ENCODE measurements around the gene FCHSD2. TPM values are rescaled to one million over a fixed set of nuclear protein-coding genes. Genes with fewer than 3 reads are reported as not detected.

The FCHSD2 gene
- total RNA-seq, 6 donors from 2014 or later, result 22.5 to 55.6 (median 42.7) TPM

DNA sequence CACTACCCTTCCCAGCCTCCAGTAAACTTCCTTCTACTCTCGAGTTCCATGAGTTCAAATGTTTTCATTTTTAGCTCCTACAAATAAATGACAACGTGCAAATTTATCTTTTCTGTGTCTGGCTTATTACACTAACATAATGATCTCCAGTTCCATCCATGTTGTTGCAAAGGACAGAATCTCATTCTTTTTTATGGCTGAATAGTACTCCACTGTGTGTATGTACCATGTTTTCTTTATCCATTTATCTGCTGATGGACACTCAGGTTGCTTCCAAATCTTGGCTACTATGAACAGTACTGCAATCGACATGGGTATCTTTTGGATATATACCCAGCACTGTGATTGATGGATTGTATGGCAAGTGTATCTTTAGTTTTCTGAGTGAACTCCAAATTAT lies 34.5 kb downstream of the FCHSD2 start:
- no peak overlapping the region for H3K27ac ChIP-seq
- no peaks in the 10 kb centered on the region for H3K27me3 ChIP-seq
- TF ChIP-seq, protein P1, sequence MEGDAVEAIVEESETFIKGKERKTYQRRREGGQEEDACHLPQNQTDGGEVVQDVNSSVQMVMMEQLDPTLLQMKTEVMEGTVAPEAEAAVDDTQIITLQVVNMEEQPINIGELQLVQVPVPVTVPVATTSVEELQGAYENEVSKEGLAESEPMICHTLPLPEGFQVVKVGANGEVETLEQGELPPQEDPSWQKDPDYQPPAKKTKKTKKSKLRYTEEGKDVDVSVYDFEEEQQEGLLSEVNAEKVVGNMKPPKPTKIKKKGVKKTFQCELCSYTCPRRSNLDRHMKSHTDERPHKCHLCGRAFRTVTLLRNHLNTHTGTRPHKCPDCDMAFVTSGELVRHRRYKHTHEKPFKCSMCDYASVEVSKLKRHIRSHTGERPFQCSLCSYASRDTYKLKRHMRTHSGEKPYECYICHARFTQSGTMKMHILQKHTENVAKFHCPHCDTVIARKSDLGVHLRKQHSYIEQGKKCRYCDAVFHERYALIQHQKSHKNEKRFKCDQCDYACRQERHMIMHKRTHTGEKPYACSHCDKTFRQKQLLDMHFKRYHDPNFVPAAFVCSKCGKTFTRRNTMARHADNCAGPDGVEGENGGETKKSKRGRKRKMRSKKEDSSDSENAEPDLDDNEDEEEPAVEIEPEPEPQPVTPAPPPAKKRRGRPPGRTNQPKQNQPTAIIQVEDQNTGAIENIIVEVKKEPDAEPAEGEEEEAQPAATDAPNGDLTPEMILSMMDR (IDR thresholded peaks at IDR 0.05), result no peak
- TF ChIP-seq EP300 (IDR thresholded peaks at IDR 0.05) (no peak), POLR2AphosphoS5 (IDR thresholded peaks at IDR 0.05) (no peak), POLR2A (IDR thresholded peaks at IDR 0.05) (no peak)
- no peaks in the 10 kb centered on the region for H3K9me3 ChIP-seq
- no peaks in the 10 kb centered on the region for H3K4me1 ChIP-seq
- H3K36me3 ChIP-seq, result no peaks in the 10 kb centered on the region
- WGBS, 2 donors, result 94 to 99% methylated on average over 3 of the region's 3 CpGs
- ATAC-seq (ENCODE audit: low FRiP score in 2 of 2), result no peak
- DNase-seq, result no peak
- no peak overlapping the region for H3K4me3 ChIP-seq

DNA sequence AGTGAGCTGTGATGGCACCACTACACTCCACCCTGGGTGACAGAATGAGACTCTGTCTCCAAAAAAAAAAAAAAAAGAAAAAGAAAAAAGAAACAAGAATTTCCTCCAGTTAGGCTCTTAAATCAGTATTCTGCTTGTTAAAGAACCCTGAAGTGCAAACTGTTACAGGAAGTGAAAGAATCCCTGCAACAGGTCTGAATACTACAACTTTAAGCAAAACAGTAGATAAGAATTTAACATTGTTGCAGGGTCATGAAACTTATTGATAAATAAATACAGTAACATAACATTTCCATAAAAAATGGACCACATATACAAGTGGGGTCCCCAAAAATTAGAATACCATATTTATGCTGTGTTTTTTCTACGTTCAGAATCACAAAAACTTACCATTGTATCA lies 35.8 kb downstream of the FCHSD2 start:
- H3K9me3 ChIP-seq, result no peaks in the 10 kb centered on the region
- 85 to 91% methylated on average over 1 of the region's 1 CpG for WGBS, 2 donors
- DNase-seq (no peak), ATAC-seq (ENCODE audit: low FRiP score in 2 of 2) (no peak)
- TF ChIP-seq POLR2AphosphoS5 (IDR thresholded peaks at IDR 0.05) (no peak), POLR2A (IDR thresholded peaks at IDR 0.05) (no peak), EP300 (IDR thresholded peaks at IDR 0.05) (no peak)
- TF ChIP-seq, protein P1 (IDR thresholded peaks at IDR 0.05), result no peak
- no peaks in the 10 kb centered on the region for H3K36me3 ChIP-seq
- no peak overlapping the region for H3K27ac ChIP-seq
- peaks cover 0 to 2% (median 0%) of the 10 kb centered on the region in 4 donors for H3K4me1 ChIP-seq
- H3K27me3 ChIP-seq, result no peaks in the 10 kb centered on the region
- no peak overlapping the region for H3K4me3 ChIP-seq

DNA sequence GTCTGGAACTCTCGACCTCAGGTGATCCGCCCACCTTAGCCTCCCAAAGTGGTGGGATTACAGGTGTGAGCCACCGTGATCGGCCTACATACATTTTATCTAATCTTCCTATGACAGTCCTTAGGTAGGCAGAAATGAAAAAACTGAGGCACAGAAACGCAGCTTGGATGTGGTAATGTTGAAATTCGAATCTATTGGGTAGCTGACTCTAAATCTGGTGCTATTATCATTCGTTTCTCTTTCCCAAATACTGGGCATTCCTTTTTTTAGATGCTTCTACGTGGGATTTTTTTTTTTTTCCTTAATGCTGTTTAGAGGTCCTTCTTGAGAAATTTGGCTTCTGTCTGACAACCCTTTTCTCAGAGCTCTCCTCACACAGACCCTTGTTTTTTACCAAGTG lies 41.5 kb downstream of the FCHSD2 start:
- Histone ChIP-seq H3K27me3 (no peaks in the 10 kb centered on the region), H3K27ac (no peak overlapping the region), H3K4me1 (peaks cover 6 to 25% (median 12%) of the 10 kb centered on the region in 4 donors), H3K36me3 (no peaks in the 10 kb centered on the region), H3K9me3 (no peaks in the 10 kb centered on the region), H3K4me3 (no peak overlapping the region)
- DNase-seq (no peak), ATAC-seq (ENCODE audit: low FRiP score in 2 of 2) (no peak)
- 95% methylated on average over 8 of the region's 8 CpGs for WGBS, 2 donors
- no peak for TF ChIP-seq EP300 (IDR thresholded peaks at IDR 0.05)
- TF ChIP-seq POLR2A (IDR thresholded peaks at IDR 0.05), result no peak
- no peak for TF ChIP-seq POLR2AphosphoS5 (IDR thresholded peaks at IDR 0.05)
- TF ChIP-seq, protein P1 (IDR thresholded peaks at IDR 0.05), result no peak

DNA sequence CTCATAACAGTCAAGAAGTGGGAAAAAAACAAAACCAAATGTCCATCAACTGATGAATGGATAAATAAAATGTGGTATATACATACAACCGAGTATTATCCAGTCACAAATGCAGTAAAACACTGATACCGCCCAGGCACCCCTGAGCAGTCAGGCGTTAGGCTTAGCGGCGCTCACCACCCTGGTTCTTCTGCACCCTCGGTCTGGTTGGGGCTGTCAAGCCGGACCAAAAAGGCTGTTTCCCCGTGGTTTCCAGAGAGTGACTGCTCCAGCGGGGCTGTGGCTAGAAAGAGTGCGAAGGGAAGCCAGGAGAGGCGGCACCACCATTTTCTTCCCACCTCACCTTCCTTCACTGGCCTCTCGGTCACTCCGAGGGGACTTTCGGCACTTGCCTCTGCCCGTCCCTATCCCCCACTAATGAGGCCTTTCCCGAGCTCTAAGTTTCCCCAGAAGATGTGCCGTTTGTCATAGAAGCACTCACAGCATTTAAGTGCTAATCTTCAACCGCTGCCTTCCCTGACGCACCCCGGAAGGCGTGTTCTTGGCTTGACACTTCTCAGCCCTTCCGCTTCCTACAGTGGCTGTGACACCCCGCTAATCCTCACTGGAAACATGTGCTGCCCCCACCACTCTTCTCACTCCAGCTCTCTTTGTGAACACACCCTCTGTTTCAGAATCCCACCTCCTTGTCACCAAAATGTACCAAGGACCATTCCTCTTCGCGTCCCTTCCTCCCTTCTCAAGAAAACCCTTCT lies 42.4 kb downstream of the FCHSD2 start:
- no peak overlapping the region for H3K27ac ChIP-seq
- H3K9me3 ChIP-seq, result no peaks in the 10 kb centered on the region
- H3K36me3 ChIP-seq, result no peaks in the 10 kb centered on the region
- peak in 1 of 2 donors; percentile 22 for ATAC-seq (ENCODE audit: low FRiP score in 2 of 2)
- H3K4me1 ChIP-seq, result peaks cover 12 to 29% (median 20%) of the 10 kb centered on the region in 4 donors
- no peak for DNase-seq
- TF ChIP-seq POLR2A (IDR thresholded peaks at IDR 0.05) (no peak), POLR2AphosphoS5 (IDR thresholded peaks at IDR 0.05) (no peak), EP300 (IDR thresholded peaks at IDR 0.05) (no peak)
- TF ChIP-seq, protein P1 (IDR thresholded peaks at IDR 0.05), result no peak
- no peak overlapping the region for H3K4me3 ChIP-seq
- no peaks in the 10 kb centered on the region for H3K27me3 ChIP-seq
- WGBS, 2 donors, result 91 to 95% methylated on average over 25 of the region's 25 CpGs

DNA sequence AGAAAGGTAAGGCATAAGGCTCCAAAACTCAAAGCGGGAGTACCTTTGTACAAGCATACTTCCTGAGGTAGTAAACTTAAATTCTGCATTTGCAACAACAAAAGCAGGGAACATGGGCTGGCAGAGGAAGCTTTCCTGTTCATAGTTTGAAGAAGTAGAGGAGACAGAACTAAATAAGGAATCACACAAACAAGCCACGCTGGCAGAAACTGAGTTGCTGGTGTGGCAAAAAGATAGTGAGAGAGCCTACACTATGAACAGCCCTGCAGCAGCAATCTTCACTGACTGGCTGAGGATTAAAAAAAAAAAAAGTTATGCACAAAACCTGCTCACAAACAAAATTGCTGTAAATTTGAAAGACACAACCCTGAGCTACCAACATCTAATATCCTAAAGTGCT lies 46.5 kb downstream of the FCHSD2 start:
- Histone ChIP-seq H3K27me3 (no peaks in the 10 kb centered on the region), H3K36me3 (peaks cover 0 to 3% (median 0%) of the 10 kb centered on the region in 4 donors), H3K27ac (peak overlapping the region in 1 of 4 donors; percentile 14), H3K9me3 (no peaks in the 10 kb centered on the region), H3K4me3 (no peak overlapping the region), H3K4me1 (peaks cover 12 to 25% (median 20%) of the 10 kb centered on the region in 4 donors)
- TF ChIP-seq, protein P1 (IDR thresholded peaks at IDR 0.05), result no peak
- TF ChIP-seq POLR2AphosphoS5 (IDR thresholded peaks at IDR 0.05) (no peak), EP300 (IDR thresholded peaks at IDR 0.05) (no peak), POLR2A (IDR thresholded peaks at IDR 0.05) (no peak)
- DNase-seq (no peak), ATAC-seq (ENCODE audit: low FRiP score in 2 of 2) (no peak)
- 44 to 54% methylated on average over 2 of the region's 2 CpGs for WGBS, 2 donors

Data from upper lobe of left lung (tissue), 6 donors.